HCT116 (cell line): ENCODE measurements around the gene LINGO3. TPM values are rescaled to one million over a fixed set of nuclear protein-coding genes. Genes with fewer than 3 reads are reported as not detected.

ENCODE experiments used
- ATAC-seq: fragments of 200-7000 bp; cut with Tn5 transposase; 2 replicates; pipeline ENCODE4 v1.9.1; 2020; ENCODE audit warnings: mild to moderate bottlenecking, moderate library complexity
- BruUV-seq: library from RNA; stranded (reverse); fragments of 400-500 nt; replicated peaks from 2 replicates; lab custom pipeline; 2021; lab: Mats Ljungman, UMichigan
- CTCF ChIA-PET: fragments of 300-600 bp; sonication (Branson Sonifier 250); formaldehyde crosslinking; loops from one replicate; lab custom pipeline; 2021; ENCODE audit warnings: antibody characterized with exemption; lab: Charles Lee
- POLR2A ChIA-PET: fragments of 300-600, 350-600 bp; sonication (Branson Sonifier 250); formaldehyde crosslinking; loops from one replicate; lab custom pipeline; 2021; ENCODE audit warnings: antibody characterized with exemption; lab: Charles Lee
- RAD21 ChIA-PET, 2 experiments: fragments of 300-600 bp; sonication (Branson Sonifier 250); formaldehyde crosslinking; loops; one replicate each; lab custom pipeline; 2023; ENCODE audit warnings: low total read pairs in 2 of 2; ENCODE audit not compliant: uncharacterized antibody in 2 of 2, unreplicated experiment in 2 of 2, low non-redundant PET in 1 of 2; lab: Charles Lee
- DNase-seq: peaks from one replicate; pipeline ENCODE4 v3.0.0-alpha.2; 2010; ENCODE audit warnings: low read depth, low spot score
- H2AFZ ChIP-seq: fragments of 200-600 bp; shearing (Covaris generic), sonication (generic); 2 replicates; pipeline ENCODE4 v1.6.1; 2017; ENCODE audit warnings: low read depth, mixed run types, mixed read lengths, antibody characterized with exemption, low read length; ENCODE audit not compliant: poor library complexity, severe bottlenecking
- H3K27ac ChIP-seq: 2 replicates; pipeline ENCODE4 v1.5.1; 2012; ENCODE audit warnings: low read depth, low read length
- H3K27me3 ChIP-seq: fragments of 200-600 bp; sonication (generic); 2 replicates; pipeline ENCODE4 v1.6.1; 2016; ENCODE audit warnings: mixed run types, low read length, mixed read lengths; ENCODE audit not compliant: insufficient read depth
- H3K36me3 ChIP-seq, 2 experiments: fragments of 200-500 bp in 1 of 2; fragments of 200-600 bp in 1 of 2; sonication (Bioruptor generic) in 1 of 2; sonication (generic) in 1 of 2; 2 replicates each; pipeline versions ENCODE4 v1.5.1 to v1.6.1; 2014 to 2016; ENCODE audit warnings: low read length in 2 of 2, inconsistent platforms in 1 of 2, mixed read lengths in 1 of 2, mixed run types in 1 of 2; ENCODE audit not compliant: insufficient read depth in 2 of 2, control insufficient read depth in 1 of 2
- H3K4me1 ChIP-seq, 2 experiments: fragments of 200-600 bp in 1 of 2; sonication (generic) in 1 of 2; 2 replicates each; pipeline versions ENCODE4 v1.5.1 to v1.6.1; 2012 to 2017; ENCODE audit warnings: low read length in 2 of 2, inconsistent platforms in 1 of 2, mild to moderate bottlenecking in 1 of 2, mixed read lengths in 1 of 2, mixed run types in 1 of 2, moderate library complexity in 1 of 2; ENCODE audit not compliant: insufficient read depth in 2 of 2, control insufficient read depth in 1 of 2
- H3K4me2 ChIP-seq: fragments of 200-600 bp; sonication (generic); 2 replicates; pipeline ENCODE4 v1.6.1; 2017; ENCODE audit warnings: mixed run types, low read length, mixed read lengths
- H3K4me3 ChIP-seq, 2 experiments: fragments of 200-600 bp in 1 of 2; sonication (generic) in 1 of 2; replicated peaks in 1 of 2; 2 replicates each; pipeline ENCODE4 v1.5.1; 2011 to 2016; ENCODE audit warnings: low read length in 2 of 2, control low read depth in 1 of 2, low read depth in 1 of 2, mild to moderate bottlenecking in 1 of 2, mixed read lengths in 1 of 2, mixed run types in 1 of 2
- H3K79me2 ChIP-seq: fragments of 200-600 bp; sonication (generic); 2 replicates; pipeline ENCODE4 v1.6.1; 2017; ENCODE audit warnings: mild to moderate bottlenecking, mixed run types, low read length, moderate library complexity, mixed read lengths; ENCODE audit not compliant: insufficient read depth
- H3K9ac ChIP-seq: fragments of 200-600 bp; sonication (generic); 2 replicates; pipeline ENCODE4 v1.6.1; 2016; ENCODE audit warnings: low read length, mixed read lengths
- H3K9me2 ChIP-seq: fragments of 200-600 bp; sonication (generic), shearing (Covaris generic); 2 replicates; pipeline ENCODE4 v1.6.1; 2017; ENCODE audit warnings: mixed run types, mild to moderate bottlenecking, moderate library complexity; ENCODE audit not compliant: insufficient read depth
- H3K9me3 ChIP-seq, 2 experiments: fragments of 200-500 bp in 1 of 2; fragments of 200-600 bp in 1 of 2; sonication (Bioruptor generic) in 1 of 2; sonication (generic) in 1 of 2; 2 replicates each; pipeline ENCODE4 v1.6.1; 2014 to 2017; ENCODE audit warnings: low read length in 2 of 2, mixed read lengths in 2 of 2, inconsistent platforms in 1 of 2, low read depth in 1 of 2, mild to moderate bottlenecking in 1 of 2, mixed run types in 1 of 2, moderate library complexity in 1 of 2; ENCODE audit not compliant: control insufficient read depth in 1 of 2, insufficient read depth in 1 of 2
- H4K20me1 ChIP-seq: fragments of 200-600 bp; sonication (generic), shearing (Covaris generic); 2 replicates; pipeline ENCODE4 v1.6.1; 2017; ENCODE audit warnings: mixed run types, mild to moderate bottlenecking, moderate library complexity; ENCODE audit not compliant: insufficient read depth
- ATF3 ChIP-seq: IDR thresholded peaks from 2 replicates; pipeline ENCODE4 v1.6.1; 2012
- EGR1 ChIP-seq: IDR thresholded peaks from 2 replicates; pipeline ENCODE4 v1.6.1; 2012; ENCODE audit warnings: low read depth
- EZH2 ChIP-seq: fragments of 200-600 bp; sonication (generic); IDR thresholded peaks from 2 replicates; pipeline ENCODE4 v1.6.1; 2017; ENCODE audit warnings: antibody characterized with exemption, mixed run types
- EZH2phosphoT487 ChIP-seq: fragments of 200-600 bp; IDR thresholded peaks from 2 replicates; pipeline ENCODE4 v1.6.1; 2018; ENCODE audit warnings: antibody characterized with exemption, borderline replicate concordance
- MAX ChIP-seq: IDR thresholded peaks from 2 replicates; pipeline ENCODE4 v1.6.1; 2012
- POLR2AphosphoS5 ChIP-seq: IDR thresholded peaks from 2 replicates; pipeline ENCODE4 v1.6.1; 2011; ENCODE audit warnings: mild to moderate bottlenecking, low read depth, low read length, moderate library complexity
- RAD21 ChIP-seq: IDR thresholded peaks from 2 replicates; pipeline ENCODE4 v1.6.1; 2012; ENCODE audit warnings: low read depth, mild to moderate bottlenecking
- TCF7L2 ChIP-seq: IDR thresholded peaks from 2 replicates; pipeline ENCODE4 v1.7.0; 2011; ENCODE audit warnings: borderline replicate concordance, inconsistent platforms; ENCODE audit not compliant: insufficient read depth, insufficient read length; ENCODE audit errors: extremely low read depth
- YY1 ChIP-seq: IDR thresholded peaks from 2 replicates; pipeline ENCODE4 v1.6.1; 2011; ENCODE audit warnings: low read length, low read depth, moderate library complexity, mild to moderate bottlenecking; ENCODE audit not compliant: insufficient replicate concordance; ENCODE audit errors: extremely low read depth
- intact Hi-C: fragments of 100-400 bp; cut with micrococcal nuclease; formaldehyde crosslinking; loops from 2 replicates; pipeline ENCODE4 v1.10.0; 2022
- total RNA-seq: library from RNA; stranded (reverse); gene quantifications from one replicate; pipeline ENCODE4 v1.2.1, GENCODE V29; 2021; ENCODE audit not compliant: unreplicated experiment

The LINGO3 gene
- total RNA-seq, 1 experiment from 2014 or later = not detected

GRCh38 chr19:2355168-2356035, 47.4 kb upstream of the LINGO3 start:
- H3K36me3 ChIP-seq = no peaks in the 10 kb centered on the region; a peak in 1 of 4 replicates
- DNase-seq = no peak
- ATAC-seq = no peak
- H3K9me2 ChIP-seq = no peaks in the 10 kb centered on the region
- intact Hi-C loops = no loop called here
- no peaks in the 10 kb centered on the region for H4K20me1 ChIP-seq
- no peak overlapping the region for H2AFZ ChIP-seq
- BruUV-seq = no TSS peak
- no peak overlapping the region for H3K4me2 ChIP-seq
- ChIA-PET CTCF (no interaction called here), POLR2A (no interaction called here), RAD21 (no interaction called here)
- peaks cover 4% of the 10 kb centered on the region; the same call in 1 of the 2 replicates for H3K27me3 ChIP-seq
- H3K9me3 ChIP-seq = no peaks in the 10 kb centered on the region
- TF ChIP-seq EGR1 (no peak), EZH2 (no peak), EZH2phosphoT487 (no peak), POLR2AphosphoS5 (no peak), MAX (no peak), YY1 (no peak), ATF3 (no peak), TCF7L2 (no peak), RAD21 (no peak)
- H3K9ac ChIP-seq = no peak overlapping the region
- no peak overlapping the region for H3K27ac ChIP-seq
- H3K79me2 ChIP-seq = no peaks in the 10 kb centered on the region
- H3K4me3 ChIP-seq = no peak overlapping the region
- no peaks in the 10 kb centered on the region for H3K4me1 ChIP-seq
